HCT116 (cell line): Measurements from ENCODE around the gene HK1.

Experiments used
- CTCF ChIP-seq, 3 experiments: fragments of 200-600 bp in 1 of 3; sonication (generic) in 1 of 3; IDR thresholded peaks in 2 of 3; conservative IDR thresholded peaks in 1 of 3; 2 replicates each; pipeline ENCODE4 v1.5.1; 2012 to 2017; ENCODE audit warnings: low read depth in 2 of 3, low read length in 2 of 3, antibody characterized with exemption in 1 of 3, borderline replicate concordance in 1 of 3, control low read depth in 1 of 3, mild to moderate bottlenecking in 1 of 3, mixed read lengths in 1 of 3, mixed run types in 1 of 3, moderate library complexity in 1 of 3; ENCODE audit not compliant: insufficient read depth in 1 of 3
- POLR2A ChIP-seq: IDR thresholded peaks from 2 replicates; pipeline ENCODE4 v1.7.0; 2011; ENCODE audit warnings: borderline replicate concordance; ENCODE audit not compliant: insufficient read depth, insufficient read length; ENCODE audit errors: extremely low read depth
- POLR2AphosphoS5 ChIP-seq: IDR thresholded peaks from 2 replicates; pipeline ENCODE4 v1.6.1; 2011; ENCODE audit warnings: mild to moderate bottlenecking, low read depth, low read length, moderate library complexity
- REST ChIP-seq: IDR thresholded peaks from 2 replicates; pipeline ENCODE4 v1.6.1; 2012; ENCODE audit warnings: low read depth
- YY1 ChIP-seq: IDR thresholded peaks from 2 replicates; pipeline ENCODE4 v1.6.1; 2011; ENCODE audit warnings: low read length, low read depth, moderate library complexity, mild to moderate bottlenecking; ENCODE audit not compliant: insufficient replicate concordance; ENCODE audit errors: extremely low read depth

- TF ChIP-seq CTCF (IDR thresholded peaks at IDR 0.05 in 2 of 3, conservative IDR thresholded peaks at IDR 0.05 in 1 of 3; ENCODE audit: borderline replicate concordance in 1 of 3, insufficient read depth in 1 of 3, low read depth in 2 of 3, low read length in 2 of 3), result no peak
- no peak for TF ChIP-seq YY1
- TF ChIP-seq POLR2A, result no peak
- no peak for TF ChIP-seq REST
- TF ChIP-seq POLR2AphosphoS5, result no peak
Observed at GRCh38 chr10:69351589-69351988, 73.3 kb downstream of the HK1 start.
